Embryonic facial prominence (tissue), 1 donor: ENCODE measurements around the gene DIPK2B.

Experiments
- DNase-seq: peaks from one replicate; pipeline ENCODE4 v3.0.0-alpha.2; 2016; ENCODE audit errors: extremely low spot score

DIPK2B gene

GRCh38 chrX:45157647-45158046 is 43.0 kb downstream of the DIPK2B start:
- no peak for DNase-seq

GRCh38 chrX:45154462-45154861 is 46.2 kb downstream of the DIPK2B start:
- no peak for DNase-seq

GRCh38 chrX:45154033-45154360 is 46.7 kb downstream of the DIPK2B start:
- DNase-seq: no peak
